H9 (cell line): ENCODE measurements around the gene PCDHAC1. TPM values are rescaled to one million over a fixed set of nuclear protein-coding genes. Genes with fewer than 3 reads are reported as not detected.

Source experiments
- DNase-seq: peaks from one replicate; pipeline ENCODE4 v3.0.0-alpha.2; 2017
- H2AFZ ChIP-seq: one replicate; pipeline ENCODE4 v1.6.1; 2013; ENCODE audit warnings: mild to moderate bottlenecking, low read length, control low read depth, moderate library complexity
- H2AK5ac ChIP-seq: 2 replicates; pipeline ENCODE4 v1.6.1; 2013; ENCODE audit warnings: low read length, control low read depth, mixed read lengths; ENCODE audit not compliant: insufficient read length
- H2BK120ac ChIP-seq: one replicate; pipeline ENCODE4 v1.6.1; 2013; ENCODE audit warnings: low read depth, mild to moderate bottlenecking, low read length, control low read depth, inconsistent platforms; ENCODE audit not compliant: poor library complexity, severe bottlenecking
- H2BK12ac ChIP-seq: 2 replicates; pipeline ENCODE4 v1.6.1; 2013; ENCODE audit warnings: low read length, control low read depth, mixed read lengths, low read depth; ENCODE audit not compliant: insufficient read length
- H2BK15ac ChIP-seq: 2 replicates; pipeline ENCODE4 v1.6.1; 2013; ENCODE audit warnings: low read depth, low read length, control low read depth
- H2BK20ac ChIP-seq: one replicate; pipeline ENCODE4 v1.6.1; 2013; ENCODE audit warnings: low read depth, mild to moderate bottlenecking, low read length, control low read depth, inconsistent platforms; ENCODE audit not compliant: poor library complexity, severe bottlenecking
- H2BK5ac ChIP-seq: 2 replicates; pipeline ENCODE4 v1.6.1; 2013; ENCODE audit warnings: low read length, control low read depth, mixed read lengths; ENCODE audit not compliant: insufficient read length
- H3K14ac ChIP-seq: 2 replicates; pipeline ENCODE4 v1.6.1; 2013; ENCODE audit warnings: low read length, control low read depth; ENCODE audit not compliant: insufficient read depth
- H3K18ac ChIP-seq: 2 replicates; pipeline ENCODE4 v1.6.1; 2013; ENCODE audit warnings: low read depth, mild to moderate bottlenecking, mixed read lengths, low read length, control low read depth; ENCODE audit not compliant: insufficient read length
- H3K23ac ChIP-seq: 2 replicates; pipeline ENCODE4 v1.6.1; 2013; ENCODE audit warnings: low read length, control low read depth, mixed read lengths, low read depth; ENCODE audit not compliant: insufficient read length
- H3K23me2 ChIP-seq: 2 replicates; pipeline ENCODE4 v1.6.1; 2013; ENCODE audit warnings: low read depth, mild to moderate bottlenecking, mixed read lengths, low read length, control low read depth; ENCODE audit not compliant: insufficient read length, poor library complexity, severe bottlenecking
- H3K27ac ChIP-seq: 2 replicates; pipeline ENCODE4 v1.5.1; 2013; ENCODE audit warnings: low read length, control low read depth, mixed read lengths, low read depth; ENCODE audit not compliant: insufficient read length
- H3K27me3 ChIP-seq: 2 replicates; pipeline ENCODE4 v1.6.1; 2013; ENCODE audit warnings: low read length, control low read depth, inconsistent platforms; ENCODE audit not compliant: insufficient read depth
- H3K4ac ChIP-seq: 2 replicates; pipeline ENCODE4 v1.6.1; 2013; ENCODE audit warnings: low read depth, mild to moderate bottlenecking, control low read depth, inconsistent platforms, low read length, moderate library complexity
- H3K4me1 ChIP-seq: 2 replicates; pipeline ENCODE4 v1.6.1; 2013; ENCODE audit warnings: low read length, control low read depth, inconsistent platforms; ENCODE audit not compliant: insufficient read depth
- H3K4me2 ChIP-seq: 2 replicates; pipeline ENCODE4 v1.6.1; 2013; ENCODE audit warnings: low read length, control low read depth, mixed read lengths; ENCODE audit not compliant: insufficient read length, insufficient read depth
- H3K56ac ChIP-seq: 2 replicates; pipeline ENCODE4 v1.6.1; 2013; ENCODE audit warnings: low read depth, mild to moderate bottlenecking, mixed read lengths, low read length, control low read depth; ENCODE audit not compliant: insufficient read length
- H3K79me1 ChIP-seq: 2 replicates; pipeline ENCODE4 v1.6.1; 2013; ENCODE audit warnings: low read depth, mild to moderate bottlenecking, moderate library complexity, low read length, control low read depth, inconsistent platforms; ENCODE audit not compliant: insufficient read depth, poor library complexity, severe bottlenecking
- H3K79me2 ChIP-seq: 2 replicates; pipeline ENCODE4 v1.6.1; 2013; ENCODE audit warnings: low read length, control low read depth, inconsistent platforms; ENCODE audit not compliant: insufficient read depth
- H3K9ac ChIP-seq: 2 replicates; pipeline ENCODE4 v1.6.1; 2013; ENCODE audit warnings: low read length, control low read depth, mixed read lengths; ENCODE audit not compliant: insufficient read length; ENCODE audit errors: extremely low read depth
- H3K9me3 ChIP-seq: one replicate; pipeline ENCODE4 v1.6.1; 2013; ENCODE audit warnings: low read depth, low read length, inconsistent platforms; ENCODE audit not compliant: control insufficient read depth
- H3T11ph ChIP-seq: one replicate; pipeline ENCODE4 v1.6.1; 2013; ENCODE audit warnings: mild to moderate bottlenecking, low read length, control low read depth, inconsistent platforms
- H4K20me1 ChIP-seq: one replicate; pipeline ENCODE4 v1.6.1; 2013; ENCODE audit not compliant: control insufficient read depth, insufficient read length, insufficient read depth
- H4K5ac ChIP-seq: 2 replicates; pipeline ENCODE4 v1.6.1; 2013; ENCODE audit warnings: low read depth, mild to moderate bottlenecking, mixed read lengths, low read length, control low read depth; ENCODE audit not compliant: insufficient read length
- H4K8ac ChIP-seq: replicated peaks from 2 replicates; pipeline ENCODE4 v1.6.1; 2013; ENCODE audit warnings: low read length, control low read depth, mixed read lengths, low read depth; ENCODE audit not compliant: insufficient read length
- H4K91ac ChIP-seq: 2 replicates; pipeline ENCODE4 v1.6.1; 2013; ENCODE audit warnings: low read depth, mild to moderate bottlenecking, moderate library complexity, mixed read lengths, low read length, control low read depth; ENCODE audit not compliant: insufficient read length
- H3K27ac Mint-ChIP-seq, 3 experiments: 2 replicates in 2 of 3; 3 replicates in 1 of 3; pipeline ENCODE4 v1.8.0; 2020 to 2021; ENCODE audit warnings: mixed read lengths in 3 of 3, mild to moderate bottlenecking in 1 of 3, moderate library complexity in 1 of 3
- H3K27me3 Mint-ChIP-seq: 2 replicates; pipeline ENCODE4 v1.8.0; 2021; ENCODE audit warnings: low read depth, mild to moderate bottlenecking, moderate library complexity, mixed read lengths
- H3K36me3 Mint-ChIP-seq, 3 experiments: 2 replicates in 2 of 3; 3 replicates in 1 of 3; pipeline ENCODE4 v1.8.0; 2020 to 2021; ENCODE audit warnings: low read depth in 3 of 3, mixed read lengths in 3 of 3; ENCODE audit not compliant: insufficient read depth in 1 of 3
- H3K4me1 Mint-ChIP-seq, 2 experiments: 2 replicates each; pipeline ENCODE4 v1.8.0; 2020; ENCODE audit warnings: mixed read lengths in 2 of 2
- H3K4me3 Mint-ChIP-seq, 2 experiments: 2 replicates in 1 of 2; 3 replicates in 1 of 2; pipeline ENCODE4 v1.8.0; 2020 to 2021; ENCODE audit warnings: mild to moderate bottlenecking in 2 of 2, mixed read lengths in 2 of 2, moderate library complexity in 1 of 2
- H3K9me3 Mint-ChIP-seq, 2 experiments: 2 replicates in 1 of 2; 3 replicates in 1 of 2; pipeline ENCODE4 v1.8.0; 2020; ENCODE audit warnings: mild to moderate bottlenecking in 2 of 2, mixed read lengths in 2 of 2, moderate library complexity in 1 of 2
- total RNA-seq: library from RNA; stranded (reverse); gene quantifications from 2 replicates; pipeline ENCODE4 v1.2.1, GENCODE V29; 2021
- TF ChIP-seq, protein P1 (sequence below): fragments of 200-600 bp; sonication (generic); conservative IDR thresholded peaks from 3 replicates; pipeline ENCODE4 v1.8.0; 2021; ENCODE audit warnings: antibody characterized with exemption, mild to moderate bottlenecking

The PCDHAC1 gene
- total RNA-seq, 1 experiment from 2014 or later = 8.7 TPM

- Histone ChIP-seq H3K23ac (no peak overlapping the region), H4K5ac (no peak overlapping the region), H3K9ac (no peak overlapping the region), H2BK120ac (no peak overlapping the region), H3K56ac (no peak overlapping the region), H3K79me1 (no peaks in the 10 kb centered on the region), H2BK15ac (no peak overlapping the region), H3K9me3 (no peaks in the 10 kb centered on the region), H2BK5ac (no peak overlapping the region), H2BK20ac (no peak overlapping the region), H2AK5ac (no peak overlapping the region), H3K79me2 (no peaks in the 10 kb centered on the region), H4K20me1 (peaks cover 2% of the 10 kb centered on the region), H3K4me2 (no peak overlapping the region), H4K91ac (no peak overlapping the region), H3T11ph (no peak overlapping the region), H3K4me1 (peaks cover 9% of the 10 kb centered on the region; the same call in 1 of the 2 replicates), H4K8ac (no peak overlapping the region), H3K4ac (no peak overlapping the region), H3K18ac (no peak overlapping the region), H3K27me3 (no peaks in the 10 kb centered on the region), H2BK12ac (no peak overlapping the region), H3K27ac (no peak overlapping the region), H2AFZ (no peak overlapping the region), H3K14ac (no peak overlapping the region), H3K23me2 (no peaks in the 10 kb centered on the region)
- no peaks in the 10 kb centered on the region for H3K36me3 Mint-ChIP-seq
- no peaks in the 10 kb centered on the region for H3K9me3 Mint-ChIP-seq
- peaks cover 29 to 32% of the 10 kb centered on the region in 2 experiments for H3K4me1 Mint-ChIP-seq
- TF ChIP-seq, protein P1, sequence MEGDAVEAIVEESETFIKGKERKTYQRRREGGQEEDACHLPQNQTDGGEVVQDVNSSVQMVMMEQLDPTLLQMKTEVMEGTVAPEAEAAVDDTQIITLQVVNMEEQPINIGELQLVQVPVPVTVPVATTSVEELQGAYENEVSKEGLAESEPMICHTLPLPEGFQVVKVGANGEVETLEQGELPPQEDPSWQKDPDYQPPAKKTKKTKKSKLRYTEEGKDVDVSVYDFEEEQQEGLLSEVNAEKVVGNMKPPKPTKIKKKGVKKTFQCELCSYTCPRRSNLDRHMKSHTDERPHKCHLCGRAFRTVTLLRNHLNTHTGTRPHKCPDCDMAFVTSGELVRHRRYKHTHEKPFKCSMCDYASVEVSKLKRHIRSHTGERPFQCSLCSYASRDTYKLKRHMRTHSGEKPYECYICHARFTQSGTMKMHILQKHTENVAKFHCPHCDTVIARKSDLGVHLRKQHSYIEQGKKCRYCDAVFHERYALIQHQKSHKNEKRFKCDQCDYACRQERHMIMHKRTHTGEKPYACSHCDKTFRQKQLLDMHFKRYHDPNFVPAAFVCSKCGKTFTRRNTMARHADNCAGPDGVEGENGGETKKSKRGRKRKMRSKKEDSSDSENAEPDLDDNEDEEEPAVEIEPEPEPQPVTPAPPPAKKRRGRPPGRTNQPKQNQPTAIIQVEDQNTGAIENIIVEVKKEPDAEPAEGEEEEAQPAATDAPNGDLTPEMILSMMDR = no peak
- H3K27me3 Mint-ChIP-seq = peaks cover 6% of the 10 kb centered on the region
- no peak for DNase-seq
- no peak overlapping the region for H3K27ac Mint-ChIP-seq
- no peak overlapping the region for H3K4me3 Mint-ChIP-seq
Measured at GRCh38 chr5:140973550-140973949, 47.5 kb downstream of the PCDHAC1 start.
